ENCODE data around the gene PRDM16. TPM values are rescaled to one million over a fixed set of nuclear protein-coding genes. Genes with fewer than 3 reads are reported as not detected.

Gene PRDM16
- total RNA-seq, 1 experiment from 2014 or later = 5.3 TPM

DNA sequence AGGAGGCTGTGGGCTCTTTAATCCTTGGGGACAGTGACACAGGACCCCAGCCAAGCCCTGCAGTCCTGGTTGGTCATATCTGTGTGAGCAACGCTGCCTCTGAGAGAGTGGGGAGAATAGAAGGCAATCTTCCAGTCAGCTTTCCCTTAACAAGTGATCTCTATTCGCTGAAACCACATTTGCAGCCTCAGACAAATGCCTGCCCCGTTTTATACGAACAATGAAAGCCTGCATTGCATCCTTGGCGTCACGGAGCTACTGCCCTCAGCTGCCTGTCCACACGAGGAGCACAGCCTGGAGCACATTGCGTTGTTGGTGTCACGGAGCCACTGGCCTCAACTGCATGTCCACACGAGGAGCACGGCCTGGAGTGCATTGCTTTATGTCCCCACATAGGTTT lies 235.2 kb downstream of the PRDM16 start:
- Mint-ChIP-seq H3K4me3 (ENCODE audit: unreplicated experiment) (no peak overlapping the region), H3K36me3 (ENCODE audit: insufficient read depth, unreplicated experiment) (peaks cover 6% of the 10 kb centered on the region), H3K9me3 (ENCODE audit: unreplicated experiment) (no peaks in the 10 kb centered on the region), H3K4me1 (ENCODE audit: low read depth, unreplicated experiment) (no peaks in the 10 kb centered on the region), H3K27ac (ENCODE audit: unreplicated experiment) (no peak overlapping the region), H3K27me3 (ENCODE audit: insufficient read depth, unreplicated experiment) (no peaks in the 10 kb centered on the region)
- CTCF ChIA-PET = no interaction called here
- H3K9me3 ChIP-seq = no peaks in the 10 kb centered on the region
- intact Hi-C loops (cut with micrococcal nuclease; ENCODE audit: unreplicated experiment) = no loop called here
- no peaks in the 10 kb centered on the region for H3K4me1 ChIP-seq
- no peaks in the 10 kb centered on the region for H3K36me3 ChIP-seq (ENCODE audit: control insufficient read depth, insufficient read depth, low read length)
- TF ChIP-seq, protein P1, sequence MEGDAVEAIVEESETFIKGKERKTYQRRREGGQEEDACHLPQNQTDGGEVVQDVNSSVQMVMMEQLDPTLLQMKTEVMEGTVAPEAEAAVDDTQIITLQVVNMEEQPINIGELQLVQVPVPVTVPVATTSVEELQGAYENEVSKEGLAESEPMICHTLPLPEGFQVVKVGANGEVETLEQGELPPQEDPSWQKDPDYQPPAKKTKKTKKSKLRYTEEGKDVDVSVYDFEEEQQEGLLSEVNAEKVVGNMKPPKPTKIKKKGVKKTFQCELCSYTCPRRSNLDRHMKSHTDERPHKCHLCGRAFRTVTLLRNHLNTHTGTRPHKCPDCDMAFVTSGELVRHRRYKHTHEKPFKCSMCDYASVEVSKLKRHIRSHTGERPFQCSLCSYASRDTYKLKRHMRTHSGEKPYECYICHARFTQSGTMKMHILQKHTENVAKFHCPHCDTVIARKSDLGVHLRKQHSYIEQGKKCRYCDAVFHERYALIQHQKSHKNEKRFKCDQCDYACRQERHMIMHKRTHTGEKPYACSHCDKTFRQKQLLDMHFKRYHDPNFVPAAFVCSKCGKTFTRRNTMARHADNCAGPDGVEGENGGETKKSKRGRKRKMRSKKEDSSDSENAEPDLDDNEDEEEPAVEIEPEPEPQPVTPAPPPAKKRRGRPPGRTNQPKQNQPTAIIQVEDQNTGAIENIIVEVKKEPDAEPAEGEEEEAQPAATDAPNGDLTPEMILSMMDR (IDR thresholded peaks at IDR 0.05; ENCODE audit: insufficient read depth in 1 of 2, low read depth in 1 of 2, low read length in 1 of 2, severe bottlenecking in 1 of 2, unreplicated experiment in 1 of 2) = no peak
- POLR2A ChIA-PET = no interaction called here
- no peaks in the 10 kb centered on the region for H3K27me3 ChIP-seq (replicated peaks; ENCODE audit: control insufficient read depth, insufficient read depth, low read length)
- DNase-seq = no peak
- no TSS peak for BruUV-seq (replicated peaks)
- no peak overlapping the region for H3K4me3 ChIP-seq (ENCODE audit: low read depth, low read length)

DNA sequence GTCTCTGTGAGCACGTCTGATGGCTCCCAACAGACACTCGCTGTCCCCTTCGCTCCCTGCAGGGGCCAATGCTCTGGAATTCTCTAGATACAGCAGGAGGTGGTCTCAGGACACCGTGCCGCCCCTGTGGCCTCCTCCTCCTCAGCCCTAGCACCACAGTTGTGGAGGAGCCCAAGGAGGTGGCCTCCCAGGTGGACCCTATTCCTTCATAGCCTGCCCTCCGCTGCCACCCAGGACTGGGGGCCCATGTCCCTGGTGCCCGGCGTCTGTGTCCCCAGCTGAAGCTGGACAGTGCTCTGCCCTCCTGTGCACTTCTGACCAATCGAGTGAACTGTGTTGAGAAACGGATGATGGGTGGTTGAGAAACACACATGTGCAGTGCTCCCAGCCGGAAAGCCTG lies 235.7 kb downstream of the PRDM16 start:
- Mint-ChIP-seq H3K36me3 (ENCODE audit: insufficient read depth, unreplicated experiment) (peaks cover 6% of the 10 kb centered on the region), H3K27ac (ENCODE audit: unreplicated experiment) (no peak overlapping the region), H3K27me3 (ENCODE audit: insufficient read depth, unreplicated experiment) (no peaks in the 10 kb centered on the region), H3K9me3 (ENCODE audit: unreplicated experiment) (no peaks in the 10 kb centered on the region), H3K4me1 (ENCODE audit: low read depth, unreplicated experiment) (no peaks in the 10 kb centered on the region), H3K4me3 (ENCODE audit: unreplicated experiment) (no peak overlapping the region)
- no TSS peak for BruUV-seq (replicated peaks)
- H3K4me1 ChIP-seq = no peaks in the 10 kb centered on the region
- no peaks in the 10 kb centered on the region for H3K27me3 ChIP-seq (replicated peaks; ENCODE audit: control insufficient read depth, insufficient read depth, low read length)
- no peaks in the 10 kb centered on the region for H3K9me3 ChIP-seq
- no peaks in the 10 kb centered on the region for H3K36me3 ChIP-seq (ENCODE audit: control insufficient read depth, insufficient read depth, low read length)
- no peak for DNase-seq
- intact Hi-C loops (cut with micrococcal nuclease; ENCODE audit: unreplicated experiment) = no loop called here
- no peak overlapping the region for H3K4me3 ChIP-seq (ENCODE audit: low read depth, low read length)
- TF ChIP-seq, protein P1 (IDR thresholded peaks at IDR 0.05; ENCODE audit: insufficient read depth in 1 of 2, low read depth in 1 of 2, low read length in 1 of 2, severe bottlenecking in 1 of 2, unreplicated experiment in 1 of 2) = no peak
- ChIA-PET POLR2A (no interaction called here), CTCF (no interaction called here)

DNA sequence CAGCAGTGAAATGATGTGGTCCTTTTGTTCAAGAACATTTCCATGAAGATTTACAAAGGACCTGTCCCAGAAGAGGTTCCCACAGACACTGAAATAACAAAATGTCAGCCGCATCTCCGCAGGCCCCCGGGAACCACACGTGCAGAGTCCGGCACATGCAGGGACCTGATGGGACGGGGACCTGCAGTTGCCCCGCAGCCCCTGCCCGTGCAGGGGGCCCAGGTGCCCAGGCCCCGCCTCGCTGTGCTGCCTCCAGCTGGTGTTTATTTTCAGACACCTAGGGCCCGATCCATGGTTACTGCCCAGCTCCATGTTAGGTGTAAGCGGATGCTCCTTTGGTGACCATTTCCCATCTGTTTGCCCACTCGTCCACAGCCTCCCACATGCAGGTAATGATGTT lies 236.2 kb downstream of the PRDM16 start:
- ChIA-PET POLR2A (no interaction called here), CTCF (no interaction called here)
- Mint-ChIP-seq H3K4me3 (ENCODE audit: unreplicated experiment) (no peak overlapping the region), H3K4me1 (ENCODE audit: low read depth, unreplicated experiment) (no peaks in the 10 kb centered on the region), H3K36me3 (ENCODE audit: insufficient read depth, unreplicated experiment) (peaks cover 6% of the 10 kb centered on the region), H3K9me3 (ENCODE audit: unreplicated experiment) (no peaks in the 10 kb centered on the region), H3K27ac (ENCODE audit: unreplicated experiment) (no peak overlapping the region), H3K27me3 (ENCODE audit: insufficient read depth, unreplicated experiment) (no peaks in the 10 kb centered on the region)
- TF ChIP-seq, protein P1 (IDR thresholded peaks at IDR 0.05; ENCODE audit: insufficient read depth in 1 of 2, low read depth in 1 of 2, low read length in 1 of 2, severe bottlenecking in 1 of 2, unreplicated experiment in 1 of 2) = no peak
- Histone ChIP-seq H3K27me3 (replicated peaks; ENCODE audit: control insufficient read depth, insufficient read depth, low read length) (no peaks in the 10 kb centered on the region), H3K36me3 (ENCODE audit: control insufficient read depth, insufficient read depth, low read length) (no peaks in the 10 kb centered on the region), H3K9me3 (no peaks in the 10 kb centered on the region), H3K4me3 (ENCODE audit: low read depth, low read length) (no peak overlapping the region), H3K4me1 (no peaks in the 10 kb centered on the region)
- no peak for DNase-seq
- intact Hi-C loops (cut with micrococcal nuclease; ENCODE audit: unreplicated experiment) = no loop called here
- no TSS peak for BruUV-seq (replicated peaks)
